WTC11 (cell line): ENCODE results near the gene FGF3. TPM values are rescaled to one million over a fixed set of nuclear protein-coding genes. Genes with fewer than 3 reads are reported as not detected.

Source experiments
- ATAC-seq: fragments of 200-7000 bp; cut with Tn5 transposase; 2 replicates; pipeline ENCODE4 v1.10.0; 2021; ENCODE audit warnings: mild to moderate bottlenecking, moderate library complexity
- CTCF ChIA-PET: fragments of 300-600 bp; sonication (Branson Sonifier 250); formaldehyde crosslinking; loops from one replicate; lab custom pipeline; 2021; ENCODE audit warnings: antibody characterized with exemption; lab: Charles Lee
- POLR2A ChIA-PET: fragments of 350-600 bp; sonication (Branson Sonifier 250); formaldehyde crosslinking; loops from one replicate; lab custom pipeline; 2021; ENCODE audit warnings: antibody characterized with exemption; lab: Charles Lee
- DNase-seq: peaks from one replicate; pipeline ENCODE4 v3.0.0; 2021; ENCODE audit warnings: low spot score
- H3K27ac Mint-ChIP-seq: 2 replicates; pipeline ENCODE4 v1.8.0; 2021; ENCODE audit warnings: mixed read lengths
- H3K27me3 Mint-ChIP-seq: 2 replicates; pipeline ENCODE4 v1.8.0; 2021; ENCODE audit warnings: low read depth, mild to moderate bottlenecking, moderate library complexity, mixed read lengths
- H3K36me3 Mint-ChIP-seq: 2 replicates; pipeline ENCODE4 v1.8.0; 2021; ENCODE audit warnings: mixed read lengths
- H3K4me1 Mint-ChIP-seq: 2 replicates; pipeline ENCODE4 v1.8.0; 2022; ENCODE audit warnings: mixed read lengths
- H3K4me3 Mint-ChIP-seq: 2 replicates; pipeline ENCODE4 v1.8.0; 2021; ENCODE audit warnings: mild to moderate bottlenecking, moderate library complexity, mixed read lengths
- H3K9me3 Mint-ChIP-seq: 2 replicates; pipeline ENCODE4 v1.8.0; 2021; ENCODE audit warnings: mixed read lengths
- AFF4 ChIP-seq: sonication (generic); formaldehyde crosslinking; IDR thresholded peaks from 2 replicates; pipeline ENCODE4 v1.8.1; 2023; ENCODE audit warnings: mild to moderate bottlenecking, missing genetic modification reagents, borderline replicate concordance
- CREB1 ChIP-seq: sonication (generic); formaldehyde crosslinking; IDR thresholded peaks from 2 replicates; pipeline ENCODE4 v1.8.0; 2023; ENCODE audit warnings: mild to moderate bottlenecking, missing genetic modification reagents
- E2F5 ChIP-seq: sonication (generic); formaldehyde crosslinking; IDR thresholded peaks from 2 replicates; pipeline ENCODE4 v1.8.1; 2022; ENCODE audit warnings: mild to moderate bottlenecking, moderate library complexity, missing genetic modification reagents
- FOXP1 ChIP-seq: sonication (generic); formaldehyde crosslinking; IDR thresholded peaks from 2 replicates; pipeline ENCODE4 v1.8.0; 2022; ENCODE audit warnings: missing genetic modification reagents, mild to moderate bottlenecking, moderate library complexity, borderline replicate concordance
- MLX ChIP-seq: sonication (generic); formaldehyde crosslinking; IDR thresholded peaks from 2 replicates; pipeline ENCODE4 v1.8.1; 2023; ENCODE audit warnings: mild to moderate bottlenecking, missing genetic modification reagents, moderate library complexity
- PRRX2 ChIP-seq: fragments of 250-450 bp; sonication (Bioruptor Pico); IDR thresholded peaks from 2 replicates; pipeline ENCODE4 v1.8.0; 2021; ENCODE audit warnings: mild to moderate bottlenecking
- SOX15 ChIP-seq: fragments of 250-450 bp; sonication (Bioruptor Pico); IDR thresholded peaks from 2 replicates; pipeline ENCODE4 v1.9.0; 2021; ENCODE audit warnings: mild to moderate bottlenecking
- TCF7 ChIP-seq: sonication (generic); formaldehyde crosslinking; IDR thresholded peaks from 2 replicates; pipeline ENCODE4 v1.8.0; 2022; ENCODE audit warnings: mild to moderate bottlenecking, low read depth, missing genetic modification reagents, moderate library complexity
- ZBTB21 ChIP-seq: sonication (generic); formaldehyde crosslinking; IDR thresholded peaks from 2 replicates; pipeline ENCODE4 v1.8.1; 2023; ENCODE audit warnings: mild to moderate bottlenecking, missing genetic modification reagents, borderline replicate concordance
- ZNF219 ChIP-seq: sonication (generic); formaldehyde crosslinking; IDR thresholded peaks from 2 replicates; pipeline ENCODE4 v1.8.0; 2023; ENCODE audit warnings: missing genetic modification reagents, mild to moderate bottlenecking, borderline replicate concordance
- ZNF423 ChIP-seq: fragments of 250-450 bp; sonication (Bioruptor Pico); IDR thresholded peaks from 2 replicates; pipeline ENCODE4 v2.1.2; 2022; ENCODE audit warnings: mild to moderate bottlenecking, moderate library complexity
- total RNA-seq: library from RNA; stranded (reverse); gene quantifications from 3 replicates; pipeline ENCODE4 v1.2.3, GENCODE V29; 2021
- TF ChIP-seq, protein P1 (sequence below): fragments of 250-450 bp; sonication (Bioruptor Pico); IDR thresholded peaks from 2 replicates; pipeline ENCODE4 v1.9.0; 2021; ENCODE audit warnings: mild to moderate bottlenecking
- TF ChIP-seq, protein P2 (sequence below): sonication (generic); formaldehyde crosslinking; IDR thresholded peaks from 2 replicates; pipeline ENCODE4 v1.8.0; 2022; ENCODE audit warnings: mild to moderate bottlenecking, missing genetic modification reagents
- TF ChIP-seq, protein P3 (sequence below): sonication (generic); formaldehyde crosslinking; conservative IDR thresholded peaks from 2 replicates; pipeline ENCODE4 v1.8.1; 2023; ENCODE audit warnings: mild to moderate bottlenecking, low read depth, missing genetic modification reagents, moderate library complexity
- TF ChIP-seq, protein P4 (sequence below): sonication (generic); formaldehyde crosslinking; IDR thresholded peaks from 2 replicates; pipeline ENCODE4 v1.8.0; 2023; ENCODE audit warnings: missing genetic modification reagents

Gene FGF3
- total RNA-seq, 1 experiment from 2014 or later, result not detected

DNA sequence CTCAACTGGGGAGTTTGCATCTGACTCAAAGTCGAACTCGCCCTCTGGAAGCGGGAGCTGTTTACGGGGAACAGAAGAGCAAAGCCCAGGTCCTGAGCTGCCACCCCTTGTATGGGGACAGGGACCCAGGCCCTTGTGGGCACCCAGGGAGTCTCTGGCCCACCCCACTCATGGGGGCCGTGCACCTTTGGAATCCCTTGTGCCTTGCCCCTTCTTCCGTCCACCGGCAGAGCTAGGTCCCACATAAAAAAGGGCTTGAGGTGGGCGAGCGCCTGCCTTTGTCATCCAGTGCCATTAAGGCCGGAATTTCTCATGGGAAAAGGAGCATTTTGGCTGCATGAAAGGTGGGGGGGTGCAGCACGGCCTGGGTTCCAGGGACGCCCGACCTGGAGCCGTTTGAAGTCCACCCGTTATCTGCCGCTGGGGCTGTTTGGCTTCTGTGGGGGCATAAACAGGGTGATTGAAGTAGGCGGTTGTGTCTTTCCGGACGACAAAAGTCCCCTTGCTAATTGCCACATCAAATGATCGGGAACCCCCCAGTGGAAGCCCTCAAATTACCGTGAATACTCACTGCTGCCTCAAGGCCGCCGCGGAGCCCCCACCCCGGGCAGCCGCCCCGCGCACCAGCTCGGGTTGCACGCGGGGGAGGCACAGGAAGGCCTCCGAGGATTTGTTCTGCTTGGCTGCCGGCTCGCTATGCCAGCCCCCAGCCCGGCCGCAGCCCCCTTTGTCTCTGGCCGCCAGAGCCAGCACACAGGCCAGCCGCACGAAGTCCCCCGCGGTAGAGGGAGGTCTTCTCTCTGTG, 49.0 kb upstream of the FGF3 start:
- H3K27ac Mint-ChIP-seq, result no peak overlapping the region
- H3K9me3 Mint-ChIP-seq, result peaks cover 18% of the 10 kb centered on the region
- peaks cover 2% of the 10 kb centered on the region; the same call in 1 of the 2 replicates for H3K27me3 Mint-ChIP-seq
- H3K36me3 Mint-ChIP-seq, result no peaks in the 10 kb centered on the region; the same call in 1 of the 2 replicates
- peaks cover 23% of the 10 kb centered on the region for H3K4me1 Mint-ChIP-seq
- no peak overlapping the region for H3K4me3 Mint-ChIP-seq
- TF ChIP-seq FOXP1 (CRISPR knock-in tag) (0 out of 2 replicates have a peak, but pooled peaks have one; percentile 33), ZNF423 (no peak), MLX (CRISPR knock-in tag) (no peak), CREB1 (CRISPR knock-in tag) (no peak), ZNF219 (CRISPR knock-in tag) (no peak), SOX15 (CRISPR knock-in tag) (no peak), E2F5 (CRISPR knock-in tag) (no peak), ZBTB21 (CRISPR knock-in tag) (0 out of 2 replicates have a peak, but pooled peaks have one; percentile 27), AFF4 (CRISPR knock-in tag) (no peak), TCF7 (CRISPR knock-in tag) (no peak), PRRX2 (CRISPR knock-in tag) (no peak)
- TF ChIP-seq, protein P1, sequence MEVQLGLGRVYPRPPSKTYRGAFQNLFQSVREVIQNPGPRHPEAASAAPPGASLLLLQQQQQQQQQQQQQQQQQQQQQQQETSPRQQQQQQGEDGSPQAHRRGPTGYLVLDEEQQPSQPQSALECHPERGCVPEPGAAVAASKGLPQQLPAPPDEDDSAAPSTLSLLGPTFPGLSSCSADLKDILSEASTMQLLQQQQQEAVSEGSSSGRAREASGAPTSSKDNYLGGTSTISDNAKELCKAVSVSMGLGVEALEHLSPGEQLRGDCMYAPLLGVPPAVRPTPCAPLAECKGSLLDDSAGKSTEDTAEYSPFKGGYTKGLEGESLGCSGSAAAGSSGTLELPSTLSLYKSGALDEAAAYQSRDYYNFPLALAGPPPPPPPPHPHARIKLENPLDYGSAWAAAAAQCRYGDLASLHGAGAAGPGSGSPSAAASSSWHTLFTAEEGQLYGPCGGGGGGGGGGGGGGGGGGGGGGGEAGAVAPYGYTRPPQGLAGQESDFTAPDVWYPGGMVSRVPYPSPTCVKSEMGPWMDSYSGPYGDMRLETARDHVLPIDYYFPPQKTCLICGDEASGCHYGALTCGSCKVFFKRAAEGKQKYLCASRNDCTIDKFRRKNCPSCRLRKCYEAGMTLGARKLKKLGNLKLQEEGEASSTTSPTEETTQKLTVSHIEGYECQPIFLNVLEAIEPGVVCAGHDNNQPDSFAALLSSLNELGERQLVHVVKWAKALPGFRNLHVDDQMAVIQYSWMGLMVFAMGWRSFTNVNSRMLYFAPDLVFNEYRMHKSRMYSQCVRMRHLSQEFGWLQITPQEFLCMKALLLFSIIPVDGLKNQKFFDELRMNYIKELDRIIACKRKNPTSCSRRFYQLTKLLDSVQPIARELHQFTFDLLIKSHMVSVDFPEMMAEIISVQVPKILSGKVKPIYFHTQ (CRISPR knock-in tag), result no peak
- TF ChIP-seq, protein P2, sequence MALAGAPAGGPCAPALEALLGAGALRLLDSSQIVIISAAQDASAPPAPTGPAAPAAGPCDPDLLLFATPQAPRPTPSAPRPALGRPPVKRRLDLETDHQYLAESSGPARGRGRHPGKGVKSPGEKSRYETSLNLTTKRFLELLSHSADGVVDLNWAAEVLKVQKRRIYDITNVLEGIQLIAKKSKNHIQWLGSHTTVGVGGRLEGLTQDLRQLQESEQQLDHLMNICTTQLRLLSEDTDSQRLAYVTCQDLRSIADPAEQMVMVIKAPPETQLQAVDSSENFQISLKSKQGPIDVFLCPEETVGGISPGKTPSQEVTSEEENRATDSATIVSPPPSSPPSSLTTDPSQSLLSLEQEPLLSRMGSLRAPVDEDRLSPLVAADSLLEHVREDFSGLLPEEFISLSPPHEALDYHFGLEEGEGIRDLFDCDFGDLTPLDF (CRISPR knock-in tag), result no peak
- TF ChIP-seq, protein P3, sequence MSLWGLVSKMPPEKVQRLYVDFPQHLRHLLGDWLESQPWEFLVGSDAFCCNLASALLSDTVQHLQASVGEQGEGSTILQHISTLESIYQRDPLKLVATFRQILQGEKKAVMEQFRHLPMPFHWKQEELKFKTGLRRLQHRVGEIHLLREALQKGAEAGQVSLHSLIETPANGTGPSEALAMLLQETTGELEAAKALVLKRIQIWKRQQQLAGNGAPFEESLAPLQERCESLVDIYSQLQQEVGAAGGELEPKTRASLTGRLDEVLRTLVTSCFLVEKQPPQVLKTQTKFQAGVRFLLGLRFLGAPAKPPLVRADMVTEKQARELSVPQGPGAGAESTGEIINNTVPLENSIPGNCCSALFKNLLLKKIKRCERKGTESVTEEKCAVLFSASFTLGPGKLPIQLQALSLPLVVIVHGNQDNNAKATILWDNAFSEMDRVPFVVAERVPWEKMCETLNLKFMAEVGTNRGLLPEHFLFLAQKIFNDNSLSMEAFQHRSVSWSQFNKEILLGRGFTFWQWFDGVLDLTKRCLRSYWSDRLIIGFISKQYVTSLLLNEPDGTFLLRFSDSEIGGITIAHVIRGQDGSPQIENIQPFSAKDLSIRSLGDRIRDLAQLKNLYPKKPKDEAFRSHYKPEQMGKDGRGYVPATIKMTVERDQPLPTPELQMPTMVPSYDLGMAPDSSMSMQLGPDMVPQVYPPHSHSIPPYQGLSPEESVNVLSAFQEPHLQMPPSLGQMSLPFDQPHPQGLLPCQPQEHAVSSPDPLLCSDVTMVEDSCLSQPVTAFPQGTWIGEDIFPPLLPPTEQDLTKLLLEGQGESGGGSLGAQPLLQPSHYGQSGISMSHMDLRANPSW, result no peak
- TF ChIP-seq, protein P4, sequence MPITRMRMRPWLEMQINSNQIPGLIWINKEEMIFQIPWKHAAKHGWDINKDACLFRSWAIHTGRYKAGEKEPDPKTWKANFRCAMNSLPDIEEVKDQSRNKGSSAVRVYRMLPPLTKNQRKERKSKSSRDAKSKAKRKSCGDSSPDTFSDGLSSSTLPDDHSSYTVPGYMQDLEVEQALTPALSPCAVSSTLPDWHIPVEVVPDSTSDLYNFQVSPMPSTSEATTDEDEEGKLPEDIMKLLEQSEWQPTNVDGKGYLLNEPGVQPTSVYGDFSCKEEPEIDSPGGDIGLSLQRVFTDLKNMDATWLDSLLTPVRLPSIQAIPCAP (CRISPR knock-in tag), result no peak
- no peak for DNase-seq
- CTCF ChIA-PET, result interaction anchor here (0.8 to 2.3 kb wide), 8 partner anchors 14 to 198 kb away, joined by 3 to 8 read pairs (median 4); no protein-coding TSS in a partner anchor
- POLR2A ChIA-PET, result no interaction called here
- ATAC-seq, result peak; percentile 68
